ENCODE measurements around the gene GFOD2.

GFOD2 gene

GRCh38 chr16:67656344-67657016 is 62.6 kb downstream of the GFOD2 start:
- DNase-seq, result no peak

DNA sequence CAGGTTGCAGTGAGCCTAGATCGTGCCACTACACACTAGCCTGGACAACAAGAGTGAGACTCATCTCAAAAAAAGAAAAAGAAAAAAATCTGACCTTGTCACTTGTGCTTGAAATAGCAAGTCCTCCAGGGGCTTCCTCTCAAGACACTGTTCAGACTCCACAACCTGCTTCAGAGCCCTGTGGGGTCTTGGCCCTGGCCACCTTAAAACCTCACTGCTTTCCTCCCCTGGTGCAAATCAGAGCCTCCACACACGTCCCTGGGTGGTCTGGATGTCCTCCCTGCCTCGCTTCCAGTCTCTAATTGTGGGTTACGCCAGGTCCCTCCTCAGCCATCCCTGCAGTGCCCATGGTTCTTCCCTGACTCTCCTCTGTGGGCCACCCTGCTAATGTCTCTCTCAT is 63.8 kb downstream of the GFOD2 start:
- no peak for DNase-seq

- no peak for DNase-seq
Measured at GRCh38 chr16:67654403-67654911, 64.7 kb downstream of the GFOD2 start.

DNA sequence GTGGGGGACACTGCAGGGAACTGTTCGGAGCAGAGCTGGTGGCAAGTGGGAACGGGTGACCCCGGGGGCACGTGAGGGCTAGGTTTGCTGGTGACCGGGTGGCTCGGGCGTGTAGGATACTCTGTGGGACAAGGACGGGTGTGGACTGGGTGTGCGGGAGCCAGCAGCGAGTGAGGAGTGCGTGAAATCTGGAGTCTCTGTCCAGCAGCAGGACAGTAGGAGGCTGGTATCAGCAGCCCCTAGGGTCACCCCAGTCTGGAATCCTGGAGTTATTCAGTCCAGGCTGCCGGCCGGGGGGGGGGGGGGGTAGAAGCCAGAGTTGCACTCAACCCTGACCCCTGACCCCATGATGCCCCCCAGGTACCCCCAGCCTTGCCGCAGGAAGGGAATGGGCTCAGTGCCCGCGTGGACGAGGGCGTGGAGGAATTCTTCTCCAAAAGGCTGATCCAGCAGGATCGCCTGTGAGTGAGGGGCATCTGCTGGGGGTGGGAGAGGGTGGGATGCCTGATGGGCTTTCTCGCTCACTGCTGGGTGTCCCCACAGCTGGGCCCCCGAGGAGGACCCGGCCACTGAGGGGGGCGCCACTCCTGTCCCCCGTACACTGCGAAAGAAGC is 65.2 kb downstream of the GFOD2 start:
- DNase-seq, result no peak

DNA sequence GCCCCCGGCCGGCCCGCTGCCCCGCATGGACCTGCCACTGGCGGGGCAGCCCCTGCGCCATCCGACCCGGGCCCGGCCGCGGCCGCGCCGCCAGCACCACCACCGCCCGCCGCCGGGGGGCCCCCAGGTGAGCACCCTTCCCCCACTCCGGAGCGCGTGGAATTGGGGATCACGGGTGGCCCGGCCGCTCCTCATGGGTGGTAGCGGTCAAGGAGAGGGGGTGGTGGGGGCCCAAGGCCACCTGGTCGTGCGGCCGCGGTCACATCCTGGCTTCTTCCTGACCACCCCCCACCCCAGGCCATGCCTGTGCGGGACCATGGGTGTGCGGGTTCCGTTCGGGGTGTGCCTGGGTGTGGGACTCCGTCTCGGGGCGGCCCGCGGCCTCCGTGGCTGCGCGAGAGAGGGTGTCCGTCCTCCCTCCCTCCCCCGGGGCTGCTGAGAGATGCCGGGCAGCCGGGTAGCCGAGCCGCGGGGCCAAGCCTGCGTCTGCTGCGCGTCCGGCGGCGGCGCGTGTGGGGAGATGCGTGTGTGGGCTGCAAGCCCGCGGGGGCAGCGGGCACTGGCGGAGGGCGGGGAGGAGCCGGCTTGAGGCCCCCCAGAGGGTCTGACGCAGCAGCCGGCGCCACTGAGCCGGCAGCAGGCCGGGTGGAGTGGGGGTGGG is 65.9 kb downstream of the GFOD2 start:
- DNase-seq, result no peak

- DNase-seq, result no peak
Measured at GRCh38 chr16:67652578-67653127, 66.5 kb downstream of the GFOD2 start.

DNA sequence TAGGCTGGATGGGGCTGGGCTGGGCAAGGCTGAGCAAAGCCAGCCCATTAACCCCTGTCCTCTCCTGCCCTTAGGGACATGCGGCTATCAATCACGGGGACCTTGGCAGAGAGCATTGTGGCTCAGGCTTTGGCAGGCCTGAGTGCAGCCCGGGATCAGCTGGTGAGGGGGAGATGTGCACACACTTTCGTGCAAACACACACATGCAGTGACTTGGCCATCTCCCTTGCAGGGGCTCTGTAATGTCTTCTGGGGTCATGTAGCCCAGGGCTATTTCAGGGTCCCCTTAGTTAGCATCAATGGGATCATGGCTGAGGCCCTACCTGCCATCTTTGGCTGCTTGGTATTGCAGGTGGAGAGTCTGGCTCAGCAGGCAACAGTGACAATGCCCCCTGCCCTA is 67.3 kb downstream of the GFOD2 start:
- no peak for DNase-seq

DNA sequence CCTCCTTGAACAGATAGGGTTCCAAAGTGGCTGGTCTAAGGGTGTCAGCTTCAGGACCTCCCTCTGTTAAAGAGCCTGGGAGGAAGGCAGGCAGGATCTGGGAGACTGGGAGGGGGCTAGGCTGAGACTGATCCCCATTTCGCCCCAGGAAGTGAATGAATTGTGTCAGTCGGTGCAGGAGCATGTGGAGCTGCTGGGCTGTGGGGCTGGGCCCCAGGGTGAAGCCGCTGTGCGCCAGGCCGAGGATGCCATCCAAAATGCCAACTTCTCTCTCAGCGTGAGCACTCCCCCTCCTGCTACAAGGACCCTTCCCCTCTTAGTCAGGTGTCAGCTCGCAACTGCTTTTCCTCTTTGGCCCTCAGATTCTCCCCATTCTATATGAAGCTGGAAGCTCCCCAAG is 68.1 kb downstream of the GFOD2 start:
- no peak for DNase-seq

DNA sequence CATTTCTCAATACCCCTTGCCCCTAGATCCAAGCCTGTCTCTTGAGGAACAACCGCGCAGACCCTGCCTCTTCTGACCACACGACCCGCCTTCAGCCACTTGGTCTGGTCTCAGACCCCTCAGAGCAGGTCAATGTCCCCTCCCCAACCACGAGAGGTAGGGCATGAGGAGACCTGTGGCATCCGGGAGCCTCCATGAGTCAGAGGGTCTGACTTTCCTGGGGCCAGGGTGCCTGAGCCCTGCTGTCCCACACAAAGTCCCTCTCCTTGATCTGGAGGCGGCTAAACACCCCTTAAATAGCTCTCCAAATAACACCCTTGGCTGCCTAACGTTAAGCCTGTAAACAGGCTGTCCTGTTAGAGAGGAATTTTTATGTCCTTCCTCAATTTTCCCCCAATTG is 69.1 kb downstream of the GFOD2 start:
- no peak for DNase-seq

DNA sequence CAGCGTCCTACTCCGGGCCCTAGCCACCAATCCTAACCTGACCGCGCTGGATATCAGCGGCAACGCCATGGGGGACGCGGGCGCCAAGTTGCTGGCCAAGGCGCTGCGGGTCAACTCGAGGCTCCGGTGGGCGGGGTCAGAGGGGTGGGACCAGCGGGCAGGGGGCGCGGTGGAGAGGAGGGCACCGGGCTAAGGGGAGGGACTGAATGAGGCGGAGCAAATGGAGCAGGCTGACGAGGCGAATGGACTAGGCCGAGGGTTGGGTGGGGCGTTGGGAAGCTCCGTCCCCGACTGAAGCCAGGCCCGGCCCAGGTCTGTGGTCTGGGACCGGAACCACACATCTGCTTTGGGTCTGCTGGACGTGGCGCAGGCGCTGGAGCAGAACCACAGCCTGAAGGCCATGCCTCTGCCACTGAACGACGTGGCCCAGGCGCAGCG is 69.6 kb downstream of the GFOD2 start:
- no peak for DNase-seq

- no peak for DNase-seq
Measured at GRCh38 chr16:67648764-67649407, 70.2 kb downstream of the GFOD2 start.

GRCh38 chr16:67648088-67648763 is 70.9 kb downstream of the GFOD2 start:
- no peak for DNase-seq

DNA sequence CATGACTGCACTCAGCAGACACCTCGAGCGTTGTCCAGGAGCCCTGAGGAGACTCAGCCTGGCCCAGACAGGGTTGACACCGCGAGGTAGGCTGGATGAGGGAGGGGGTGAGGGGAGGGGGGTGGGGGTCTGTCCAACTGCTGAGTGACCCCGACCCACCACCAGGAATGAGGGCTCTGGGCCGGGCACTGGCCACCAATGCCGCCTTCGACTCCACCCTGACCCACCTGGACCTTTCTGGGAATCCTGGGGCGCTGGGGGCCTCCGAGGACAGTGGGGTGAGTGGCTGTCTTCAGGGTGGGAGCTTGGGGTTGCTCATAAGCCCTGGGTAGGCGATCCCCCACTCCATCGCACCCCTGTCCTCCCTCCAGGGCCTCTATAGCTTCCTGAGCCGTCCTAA is 71.4 kb downstream of the GFOD2 start:
- no peak for DNase-seq

- no peak for DNase-seq
Measured at GRCh38 chr16:67647111-67647651, 71.9 kb downstream of the GFOD2 start.

DNA sequence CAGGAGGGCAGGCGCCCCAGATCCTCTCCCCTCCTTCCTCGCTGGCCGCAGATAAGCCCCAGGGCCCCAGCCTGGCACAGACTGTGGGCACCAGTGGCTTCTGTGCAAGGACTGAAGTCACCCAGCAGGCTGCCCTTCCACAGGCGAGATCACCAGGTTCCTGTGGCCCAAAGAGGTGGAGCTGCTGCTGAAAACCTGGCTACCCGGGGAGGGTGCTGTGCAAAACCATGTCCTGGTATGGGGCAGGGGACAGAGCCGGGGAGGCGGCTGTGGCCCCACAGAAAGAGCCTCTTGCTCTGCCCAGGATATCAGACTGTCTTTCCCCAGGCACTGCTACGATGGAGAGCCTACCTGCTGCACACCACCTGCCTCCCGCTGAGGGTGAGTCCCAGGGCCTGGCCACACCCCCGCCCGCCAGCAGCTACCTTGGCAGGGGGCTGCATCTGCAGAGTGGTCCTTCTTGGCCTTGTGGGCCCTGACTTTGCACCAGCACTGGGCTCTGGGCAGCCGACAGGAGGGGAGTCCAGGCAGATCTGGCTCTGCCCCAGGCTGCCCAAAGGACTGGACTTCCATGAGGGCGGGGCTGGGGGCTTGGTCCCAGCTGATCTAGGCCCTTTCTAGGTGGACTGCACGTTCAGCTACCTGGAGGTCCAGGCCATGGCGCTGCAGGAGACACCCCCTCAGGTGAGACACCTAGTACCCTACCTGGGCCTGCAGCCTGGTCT is 73.6 kb downstream of the GFOD2 start:
- peak in 1 of 2 experiments; percentile 23 for DNase-seq

DNA sequence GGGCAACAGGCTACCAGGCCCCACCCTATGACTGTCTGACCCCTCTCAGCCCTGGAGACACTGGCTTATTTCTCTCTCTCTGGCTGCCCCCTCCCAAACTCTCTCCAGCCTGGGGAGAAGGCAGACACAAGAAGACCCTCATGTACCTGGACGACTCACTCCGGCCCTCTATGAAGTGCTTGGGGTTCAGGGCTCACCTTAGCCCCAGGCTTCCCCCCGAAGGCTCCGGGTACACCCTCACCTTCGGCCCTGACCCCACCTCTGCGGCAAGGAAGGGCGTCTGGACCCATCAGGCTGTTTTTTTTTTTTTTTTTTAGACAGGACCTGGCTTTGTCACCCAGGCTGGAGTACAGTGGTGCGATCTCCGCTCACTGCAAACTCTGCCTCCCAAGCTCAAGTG is 75.1 kb downstream of the GFOD2 start:
- no peak for DNase-seq

GRCh38 chr16:67641779-67642708 is 77.1 kb downstream of the GFOD2 start:
- DNase-seq, result no peak

GRCh38 chr16:67637625-67638024 is 81.5 kb downstream of the GFOD2 start:
- no peak for DNase-seq

DNA sequence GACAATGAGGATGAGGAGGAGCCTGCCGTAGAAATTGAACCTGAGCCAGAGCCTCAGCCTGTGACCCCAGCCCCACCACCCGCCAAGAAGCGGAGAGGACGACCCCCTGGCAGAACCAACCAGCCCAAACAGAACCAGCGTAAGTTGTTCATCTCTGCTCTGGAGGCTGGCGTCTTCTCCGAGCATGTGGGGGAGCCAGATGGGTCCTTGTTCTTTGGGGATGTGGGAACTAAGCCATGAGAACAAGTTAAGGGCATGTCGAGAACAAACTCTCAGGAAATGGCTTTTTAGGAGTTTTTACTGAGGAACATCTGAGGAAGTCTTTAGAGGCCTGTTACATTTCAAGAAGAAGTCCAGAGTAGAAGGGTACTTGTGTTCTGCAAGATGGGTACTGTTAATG is 82.4 kb downstream of the GFOD2 start:
- no peak for DNase-seq

DNA sequence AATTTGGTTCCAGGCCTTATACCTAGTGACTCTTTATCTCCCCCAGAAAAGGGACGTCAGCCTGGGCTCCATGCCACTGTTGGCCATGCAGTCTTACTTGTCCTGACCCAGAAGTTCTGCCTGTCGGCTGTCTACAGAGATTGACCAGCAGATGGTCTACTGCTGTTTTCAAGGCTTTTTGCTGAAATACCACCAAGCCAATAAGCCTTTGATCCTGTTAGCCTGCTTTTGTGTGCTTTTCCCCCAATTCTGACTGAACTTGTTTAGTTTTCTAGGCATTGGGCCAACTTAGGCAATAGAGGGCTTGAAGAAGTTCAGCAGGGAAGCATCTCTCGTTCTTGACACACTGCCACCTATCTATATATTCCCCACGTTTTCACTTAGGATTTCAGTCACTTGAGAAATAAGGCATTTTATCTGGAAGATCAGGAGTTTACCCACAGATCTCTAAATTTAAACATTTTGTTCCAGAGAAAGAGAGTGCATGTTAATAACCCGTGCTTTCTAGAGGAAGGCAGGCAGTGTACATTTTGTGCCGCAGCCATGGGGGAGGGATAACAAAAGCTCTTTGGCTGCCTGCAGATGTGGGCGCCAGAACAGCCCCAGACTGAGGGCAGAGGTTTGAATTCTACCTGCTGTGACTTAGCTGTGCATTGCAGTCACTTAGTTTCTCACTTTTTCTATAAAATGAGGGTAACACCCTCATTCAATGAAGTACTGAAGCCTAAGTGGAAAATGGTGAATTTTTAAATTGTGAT is 86.5 kb downstream of the GFOD2 start:
- DNase-seq, result no peak

Measured in stimulated activated CD4-positive, alpha-beta T cell treated with anti-CD3 and anti-CD28 coated beads, Interleukin-4, amount 100 ng/mL, for 4 hours (primary cell).